B cell (primary cell): ENCODE data around the gene NPEPPS. TPM values are rescaled to one million over a fixed set of nuclear protein-coding genes. Genes with fewer than 3 reads are reported as not detected.
"Not testable (repeated sequence)": the region's sequence is repeated elsewhere in the genome, so short reads cannot be mapped to it uniquely, and the experiment has no call there.

Experiments
- ATAC-seq: fragments of 200-7000 bp; cut with Tn5 transposase; one replicate; pipeline ENCODE4 v1.10.0; 2021; ENCODE audit warnings: low read depth, mild to moderate bottlenecking, moderate number of reproducible peaks, moderate library complexity
- CTCF ChIA-PET: fragments of 350-600 bp; sonication (Branson Sonifier 250); formaldehyde crosslinking; loops from one replicate; lab custom pipeline; 2021; ENCODE audit warnings: antibody characterized with exemption, inconsistent platforms; lab: Charles Lee
- POLR2A ChIA-PET: fragments of 350-600 bp; sonication (Branson Sonifier 250); formaldehyde crosslinking; loops from one replicate; lab custom pipeline; 2021; ENCODE audit warnings: antibody characterized with exemption; lab: Charles Lee
- DNase-seq: peaks from one replicate; pipeline ENCODE4 v3.0.0; 2013
- H2AFZ ChIP-seq: 2 replicates; pipeline ENCODE4 v1.6.1; 2012; ENCODE audit warnings: mild to moderate bottlenecking, low read depth, low read length; ENCODE audit not compliant: insufficient read depth, poor library complexity, severe bottlenecking
- H3K27ac ChIP-seq, 2 donors: 1 replicate in 1 of 2; 2 replicates in 1 of 2; pipeline ENCODE4 v1.5.1; 2012 to 2013; ENCODE audit warnings: low read length in 2 of 2, mild to moderate bottlenecking in 2 of 2, moderate library complexity in 1 of 2
- H3K27me3 ChIP-seq, 4 experiments: fragments of 200-600 bp in 1 of 4; sonication (generic) in 1 of 4; replicated peaks in 1 of 4; 1 replicate in 2 of 4; 2 replicates in 2 of 4; pipeline versions ENCODE4 v1.6.1 to v1.7.0; 2013 to 2016; ENCODE audit warnings: low read length in 3 of 4, mild to moderate bottlenecking in 2 of 4, mixed read lengths in 1 of 4, moderate library complexity in 1 of 4; ENCODE audit not compliant: insufficient read depth in 4 of 4, control insufficient read depth in 3 of 4; ENCODE audit errors: control extremely low read depth in 1 of 4
- H3K36me3 ChIP-seq, 2 experiments: replicated peaks in 1 of 2; 1 replicate in 1 of 2; 2 replicates in 1 of 2; pipeline versions ENCODE4 v1.6.1 to v1.7.1; 2013; ENCODE audit warnings: low read length in 1 of 2; ENCODE audit not compliant: insufficient read depth in 2 of 2, control insufficient read depth in 1 of 2; ENCODE audit errors: control extremely low read depth in 1 of 2, extremely low read depth in 1 of 2
- H3K4me1 ChIP-seq, 2 donors: fragments of 200-600 bp in 1 of 2; sonication (generic) in 1 of 2; 1 replicate in 1 of 2; 2 replicates in 1 of 2; pipeline versions ENCODE4 v1.5.1 to v1.6.1; 2013 to 2017; ENCODE audit warnings: low read length in 2 of 2; ENCODE audit not compliant: control insufficient read depth in 2 of 2, insufficient read depth in 2 of 2
- H3K4me2 ChIP-seq: replicated peaks from 2 replicates; pipeline ENCODE3; 2012; ENCODE audit warnings: mild to moderate bottlenecking, low read depth, low read length; ENCODE audit not compliant: poor library complexity, severe bottlenecking
- H3K4me3 ChIP-seq, 5 experiments: fragments of 200-600 bp in 1 of 5; sonication (generic) in 1 of 5; 1 replicate in 3 of 5; 2 replicates in 2 of 5; pipeline versions ENCODE4 v1.5.1 to v1.7.0; 2011 to 2016; ENCODE audit warnings: low read length in 4 of 5, mild to moderate bottlenecking in 4 of 5, low read depth in 2 of 5, control low read depth in 1 of 5, moderate library complexity in 1 of 5; ENCODE audit not compliant: insufficient read depth in 1 of 5; ENCODE audit errors: control extremely low read depth in 1 of 5, extremely low read depth in 1 of 5
- H3K79me2 ChIP-seq: fragments of 200-600 bp; sonication (generic); one replicate; pipeline ENCODE4 v1.6.0; 2016; ENCODE audit warnings: low read length; ENCODE audit not compliant: control insufficient read depth, insufficient read depth
- H3K9ac ChIP-seq: fragments of 200-600 bp; sonication (generic); 2 replicates; pipeline ENCODE4 v1.6.1; 2017; ENCODE audit warnings: mild to moderate bottlenecking, low read length, moderate library complexity
- H3K9me3 ChIP-seq, 3 donors: one replicate each; pipeline versions ENCODE4 v1.6.1 to v1.7.1; 2013; ENCODE audit warnings: low read length in 2 of 3; ENCODE audit not compliant: control insufficient read depth in 2 of 3, insufficient read depth in 1 of 3; ENCODE audit errors: control extremely low read depth in 1 of 3
- H4K20me1 ChIP-seq: 2 replicates; pipeline ENCODE4 v1.6.0; 2012; ENCODE audit warnings: mild to moderate bottlenecking, low read length; ENCODE audit not compliant: insufficient read depth, control insufficient read depth, poor library complexity, severe bottlenecking
- H3K27ac Mint-ChIP-seq: one replicate; pipeline ENCODE4 v1.8.0; 2021; ENCODE audit warnings: mixed read lengths
- H3K27me3 Mint-ChIP-seq: one replicate; pipeline ENCODE4 v1.8.0; 2021; ENCODE audit warnings: mixed read lengths
- H3K4me1 Mint-ChIP-seq: one replicate; pipeline ENCODE4 v1.8.0; 2021; ENCODE audit warnings: mixed read lengths
- H3K4me3 Mint-ChIP-seq: one replicate; pipeline ENCODE4 v1.8.0; 2021; ENCODE audit warnings: mixed read lengths
- H3K9me3 Mint-ChIP-seq: one replicate; pipeline ENCODE4 v1.8.0; 2022; ENCODE audit warnings: mixed read lengths; ENCODE audit not compliant: insufficient read depth
- WGBS: methylation state at CpG from one replicate; pipeline ENCODE4 v1.1.5; 2013; ENCODE audit warnings: missing lambda C conversion rate; ENCODE audit not compliant: insufficient coverage; 5-methylcytosine and 5-hydroxymethylcytosine counted together
- intact Hi-C: fragments of 100-400 bp; cut with micrococcal nuclease; formaldehyde crosslinking; loops from one replicate; pipeline ENCODE4 v1.10.0; 2022
- polyA plus RNA-seq: library from polyadenylated mRNA; depleted of rRNA; stranded (reverse); fragments of >200 nt; gene quantifications from 2 replicates; pipeline ENCODE4 v1.2.3, GENCODE V29; 2012
- total RNA-seq, 2 donors: library from RNA; stranded (reverse); fragments of 120-200 nt in 1 of 2; gene quantifications; 1 replicate in 1 of 2; 2 replicates in 1 of 2; pipeline versions ENCODE4 v1.2.3 to v1.2.4, GENCODE V29; 2013 to 2022

NPEPPS gene
- total and polyA plus RNA-seq, 2 donors (not counting 1 experiment from before 2014, with no cell fraction given): 47.8 to 160 TPM

DNA sequence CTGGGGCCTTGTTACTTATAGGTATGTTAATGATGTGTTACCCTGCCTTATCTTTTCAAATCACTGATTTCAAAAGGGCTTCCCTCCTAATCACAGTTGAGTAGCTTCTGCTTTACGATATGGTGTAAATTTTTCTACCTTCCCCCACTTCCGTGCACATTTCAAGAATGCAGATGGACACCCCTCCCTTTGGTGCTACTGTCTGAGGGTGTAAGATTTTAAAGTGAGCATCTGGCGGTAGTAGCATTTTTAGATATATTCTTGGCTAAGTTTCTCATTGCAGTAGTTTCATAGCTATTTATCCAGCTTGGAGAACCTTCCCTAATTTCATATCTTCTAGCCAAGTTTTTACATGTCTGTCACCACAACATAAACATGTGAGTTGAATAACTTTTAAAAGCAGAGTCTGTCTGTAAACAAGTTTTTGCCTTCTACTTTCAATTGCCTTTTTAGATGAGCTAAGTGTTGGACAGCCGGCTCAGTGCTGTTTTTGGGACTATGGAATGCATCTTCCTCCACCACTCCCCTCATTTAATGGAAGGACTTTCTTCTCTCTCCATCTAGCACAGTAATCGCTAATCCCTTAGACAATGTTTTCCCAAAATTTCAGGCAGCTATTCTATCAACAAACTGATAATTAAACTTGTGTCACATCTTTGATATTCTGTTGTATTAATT, 55.6 kb downstream of the NPEPPS start:
- CTCF ChIA-PET, intact Hi-C loops, H2AFZ ChIP-seq, H3K9me3 Mint-ChIP-seq, H3K4me3 Mint-ChIP-seq, H3K27ac Mint-ChIP-seq, H3K27ac ChIP-seq, H3K4me2 ChIP-seq, DNase-seq, H3K79me2 ChIP-seq, H3K4me1 Mint-ChIP-seq, H3K9me3 ChIP-seq, H3K9ac ChIP-seq, POLR2A ChIA-PET, H3K36me3 ChIP-seq, H4K20me1 ChIP-seq, H3K4me1 ChIP-seq, ATAC-seq, H3K4me3 ChIP-seq, H3K27me3 ChIP-seq, H3K27me3 Mint-ChIP-seq: not testable (repeated sequence)
- no CpG with 5 or more reads among the region's 5 CpGs for WGBS

- H3K9me3 Mint-ChIP-seq, DNase-seq, H3K4me1 ChIP-seq, H3K9me3 ChIP-seq, H2AFZ ChIP-seq, H3K4me3 ChIP-seq, H3K27me3 Mint-ChIP-seq, H3K4me2 ChIP-seq, CTCF ChIA-PET, intact Hi-C loops, H3K79me2 ChIP-seq, H3K27ac Mint-ChIP-seq, ATAC-seq, H3K27ac ChIP-seq, POLR2A ChIA-PET, H3K4me3 Mint-ChIP-seq, H3K9ac ChIP-seq, H4K20me1 ChIP-seq, H3K4me1 Mint-ChIP-seq, H3K27me3 ChIP-seq: not testable (repeated sequence)
- H3K36me3 ChIP-seq: peaks cover 3 to 27% of the 10 kb centered on the region in 2 experiments
These were observed 62.6 kb downstream of the NPEPPS start for GRCh38 chr17:47593522-47593921.
